Neuron (in vitro differentiated cells): ENCODE data around the gene LHPP.

Experiments
- H2AFZ ChIP-seq: one replicate; pipeline ENCODE4 v1.6.1; 2013; ENCODE audit warnings: low read depth, mild to moderate bottlenecking, inconsistent platforms, low read length, moderate library complexity
- H3K27me3 ChIP-seq: one replicate; pipeline ENCODE4 v1.6.1; 2013; ENCODE audit warnings: low read length; ENCODE audit not compliant: insufficient read depth
- H3K36me3 ChIP-seq: one replicate; pipeline ENCODE4 v1.6.1; 2013; ENCODE audit warnings: low read length; ENCODE audit not compliant: insufficient read depth
- H3K4me1 ChIP-seq: one replicate; pipeline ENCODE4 v1.6.1; 2013; ENCODE audit warnings: low read length; ENCODE audit not compliant: insufficient read depth
- H3K4me3 ChIP-seq: 2 replicates; pipeline ENCODE4 v1.5.1; 2013; ENCODE audit warnings: mild to moderate bottlenecking, low read length, moderate library complexity
- H3K9me3 ChIP-seq: one replicate; pipeline ENCODE4 v1.6.1; 2013; ENCODE audit warnings: low read length

LHPP gene

GRCh38 chr10:124498056-124498455, 36.4 kb downstream of the LHPP start:
- Histone ChIP-seq H3K9me3 (peaks cover 6% of the 10 kb centered on the region), H3K4me3 (no peak overlapping the region), H3K4me1 (peaks cover 18% of the 10 kb centered on the region), H3K27me3 (no peaks in the 10 kb centered on the region), H3K36me3 (peaks cover 3% of the 10 kb centered on the region), H2AFZ (no peak overlapping the region)

GRCh38 chr10:124500757-124501156, 39.1 kb downstream of the LHPP start:
- Histone ChIP-seq H3K4me3 (no peak overlapping the region), H2AFZ (no peak overlapping the region), H3K9me3 (peaks cover 6% of the 10 kb centered on the region), H3K27me3 (no peaks in the 10 kb centered on the region), H3K4me1 (no peaks in the 10 kb centered on the region), H3K36me3 (peaks cover 3% of the 10 kb centered on the region)

- Histone ChIP-seq H2AFZ (no peak overlapping the region), H3K9me3 (peaks cover 6% of the 10 kb centered on the region), H3K27me3 (no peaks in the 10 kb centered on the region), H3K4me3 (no peak overlapping the region), H3K36me3 (peaks cover 3% of the 10 kb centered on the region), H3K4me1 (no peaks in the 10 kb centered on the region)
These were observed 43.1 kb downstream of the LHPP start for GRCh38 chr10:124504711-124505110.

GRCh38 chr10:124505279-124505678, 43.7 kb downstream of the LHPP start:
- Histone ChIP-seq H3K9me3 (peaks cover 6% of the 10 kb centered on the region), H3K36me3 (peaks cover 3% of the 10 kb centered on the region), H3K4me1 (no peaks in the 10 kb centered on the region), H3K4me3 (no peak overlapping the region), H2AFZ (no peak overlapping the region), H3K27me3 (no peaks in the 10 kb centered on the region)

- H3K4me1 ChIP-seq, result no peaks in the 10 kb centered on the region
- H3K36me3 ChIP-seq, result no peaks in the 10 kb centered on the region
- H3K9me3 ChIP-seq, result no peaks in the 10 kb centered on the region
- H3K4me3 ChIP-seq, result no peak overlapping the region
- H2AFZ ChIP-seq, result no peak overlapping the region
- no peaks in the 10 kb centered on the region for H3K27me3 ChIP-seq
These were observed 46.5 kb downstream of the LHPP start for GRCh38 chr10:124508070-124508667.

GRCh38 chr10:124508907-124509454, 47.4 kb downstream of the LHPP start:
- no peaks in the 10 kb centered on the region for H3K4me1 ChIP-seq
- peaks cover 1% of the 10 kb centered on the region for H3K9me3 ChIP-seq
- no peaks in the 10 kb centered on the region for H3K36me3 ChIP-seq
- H2AFZ ChIP-seq, result no peak overlapping the region
- no peak overlapping the region for H3K4me3 ChIP-seq
- H3K27me3 ChIP-seq, result no peaks in the 10 kb centered on the region

GRCh38 chr10:124509880-124510632, 48.4 kb downstream of the LHPP start:
- H3K27me3 ChIP-seq, result no peaks in the 10 kb centered on the region
- no peaks in the 10 kb centered on the region for H3K4me1 ChIP-seq
- no peaks in the 10 kb centered on the region for H3K36me3 ChIP-seq
- peaks cover 1% of the 10 kb centered on the region for H3K9me3 ChIP-seq
- H3K4me3 ChIP-seq, result no peak overlapping the region
- H2AFZ ChIP-seq, result no peak overlapping the region

GRCh38 chr10:124510759-124511158, 49.1 kb downstream of the LHPP start:
- H3K4me3 ChIP-seq, result no peak overlapping the region
- H3K36me3 ChIP-seq, result no peaks in the 10 kb centered on the region
- H2AFZ ChIP-seq, result no peak overlapping the region
- H3K9me3 ChIP-seq, result peaks cover 1% of the 10 kb centered on the region
- H3K4me1 ChIP-seq, result no peaks in the 10 kb centered on the region
- H3K27me3 ChIP-seq, result no peaks in the 10 kb centered on the region

GRCh38 chr10:124511205-124512039, 49.8 kb downstream of the LHPP start:
- H2AFZ ChIP-seq, result no peak overlapping the region
- no peak overlapping the region for H3K4me3 ChIP-seq
- H3K36me3 ChIP-seq, result no peaks in the 10 kb centered on the region
- H3K27me3 ChIP-seq, result no peaks in the 10 kb centered on the region
- H3K9me3 ChIP-seq, result peaks cover 1% of the 10 kb centered on the region
- H3K4me1 ChIP-seq, result no peaks in the 10 kb centered on the region

GRCh38 chr10:124512040-124512428, 50.4 kb downstream of the LHPP start:
- H3K4me1 ChIP-seq, result no peaks in the 10 kb centered on the region
- no peak overlapping the region for H2AFZ ChIP-seq
- no peak overlapping the region for H3K4me3 ChIP-seq
- H3K27me3 ChIP-seq, result no peaks in the 10 kb centered on the region
- H3K9me3 ChIP-seq, result peaks cover 1% of the 10 kb centered on the region
- H3K36me3 ChIP-seq, result no peaks in the 10 kb centered on the region

GRCh38 chr10:124512600-124512999, 51.0 kb downstream of the LHPP start:
- Histone ChIP-seq H2AFZ (no peak overlapping the region), H3K36me3 (no peaks in the 10 kb centered on the region), H3K4me3 (no peak overlapping the region), H3K9me3 (peaks cover 1% of the 10 kb centered on the region), H3K4me1 (peaks cover 3% of the 10 kb centered on the region), H3K27me3 (no peaks in the 10 kb centered on the region)

- no peaks in the 10 kb centered on the region for H3K27me3 ChIP-seq
- H3K4me1 ChIP-seq, result peaks cover 6% of the 10 kb centered on the region
- H2AFZ ChIP-seq, result no peak overlapping the region
- no peaks in the 10 kb centered on the region for H3K36me3 ChIP-seq
- H3K4me3 ChIP-seq, result no peak overlapping the region
- H3K9me3 ChIP-seq, result peaks cover 1% of the 10 kb centered on the region
These were observed 53.8 kb downstream of the LHPP start for GRCh38 chr10:124515244-124515970.
